Measurements from ENCODE around the gene NRCAM. TPM values are rescaled to one million over a fixed set of nuclear protein-coding genes. Genes with fewer than 3 reads are reported as not detected.

The NRCAM gene
- polyA plus RNA-seq, 3 donors: not detected

DNA sequence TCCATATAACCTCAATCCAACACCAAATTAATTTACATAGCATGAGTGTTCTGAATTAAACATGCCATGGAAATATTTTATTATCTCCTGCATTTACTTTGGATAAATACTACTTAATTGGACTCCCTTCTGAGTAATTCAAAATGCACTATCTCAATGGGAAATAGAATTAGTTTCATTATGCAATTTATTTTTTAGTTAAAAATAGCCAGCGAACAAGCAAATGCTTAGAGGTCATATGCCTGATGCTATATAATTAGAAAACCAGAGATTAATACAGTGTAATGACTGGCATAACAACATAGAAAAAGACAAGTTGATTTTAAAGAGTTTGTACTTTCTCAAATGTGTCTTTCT, 165.1 kb downstream of the NRCAM start:
- H3K27ac ChIP-seq (ENCODE audit: low read depth in 1 of 2, low read length in 2 of 2): no peak overlapping the region
- no peak for DNase-seq
- TF ChIP-seq, protein P1, sequence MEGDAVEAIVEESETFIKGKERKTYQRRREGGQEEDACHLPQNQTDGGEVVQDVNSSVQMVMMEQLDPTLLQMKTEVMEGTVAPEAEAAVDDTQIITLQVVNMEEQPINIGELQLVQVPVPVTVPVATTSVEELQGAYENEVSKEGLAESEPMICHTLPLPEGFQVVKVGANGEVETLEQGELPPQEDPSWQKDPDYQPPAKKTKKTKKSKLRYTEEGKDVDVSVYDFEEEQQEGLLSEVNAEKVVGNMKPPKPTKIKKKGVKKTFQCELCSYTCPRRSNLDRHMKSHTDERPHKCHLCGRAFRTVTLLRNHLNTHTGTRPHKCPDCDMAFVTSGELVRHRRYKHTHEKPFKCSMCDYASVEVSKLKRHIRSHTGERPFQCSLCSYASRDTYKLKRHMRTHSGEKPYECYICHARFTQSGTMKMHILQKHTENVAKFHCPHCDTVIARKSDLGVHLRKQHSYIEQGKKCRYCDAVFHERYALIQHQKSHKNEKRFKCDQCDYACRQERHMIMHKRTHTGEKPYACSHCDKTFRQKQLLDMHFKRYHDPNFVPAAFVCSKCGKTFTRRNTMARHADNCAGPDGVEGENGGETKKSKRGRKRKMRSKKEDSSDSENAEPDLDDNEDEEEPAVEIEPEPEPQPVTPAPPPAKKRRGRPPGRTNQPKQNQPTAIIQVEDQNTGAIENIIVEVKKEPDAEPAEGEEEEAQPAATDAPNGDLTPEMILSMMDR (IDR thresholded peaks at IDR 0.05): no peak
- intact Hi-C loops (cut with micrococcal nuclease): no loop called here
- H3K36me3 ChIP-seq (replicated peaks in 1 of 2; ENCODE audit: control insufficient read depth in 1 of 2, insufficient read depth in 2 of 2, low read length in 2 of 2): no peaks in the 10 kb centered on the region
- no peaks in the 10 kb centered on the region for H3K4me1 ChIP-seq (ENCODE audit: control insufficient read depth in 1 of 2, insufficient read depth in 2 of 2, low read length in 2 of 2)
- H3K4me3 ChIP-seq (replicated peaks in 1 of 3; ENCODE audit: low read depth in 2 of 3, low read length in 3 of 3): no peak overlapping the region
- Mint-ChIP-seq H3K4me1 (peaks cover 5% of the 10 kb centered on the region), H3K36me3 (no peaks in the 10 kb centered on the region), H3K27ac (no peak overlapping the region), H3K4me3 (no peak overlapping the region), H3K9me3 (peaks cover 0 to 3% (median 2%) of the 10 kb centered on the region in 7 donors), H3K27me3 (ENCODE audit: low read depth in 3 of 3) (peaks cover 0 to 3% (median 1%) of the 10 kb centered on the region in 3 donors)
- WGBS (ENCODE audit: insufficient coverage): no CpG with 5 or more reads among the region's 1 CpG
- H3K9me3 ChIP-seq (replicated peaks in 1 of 2; ENCODE audit: control insufficient read depth in 1 of 2, insufficient read depth in 1 of 2, low read length in 2 of 2): no peaks in the 10 kb centered on the region
- no peak overlapping the region for H3K9ac ChIP-seq (ENCODE audit: insufficient read depth, low read length, poor library complexity, severe bottlenecking)
- H4K20me1 ChIP-seq (ENCODE audit: insufficient read depth, low read length): no peaks in the 10 kb centered on the region
- H2AFZ ChIP-seq (ENCODE audit: insufficient read depth, low read depth, low read length, poor library complexity, severe bottlenecking): no peak overlapping the region
- no peaks in the 10 kb centered on the region for H3K27me3 ChIP-seq (ENCODE audit: control insufficient read depth in 2 of 2, insufficient read depth in 2 of 2, low read length in 2 of 2)
- H3K4me2 ChIP-seq (replicated peaks; ENCODE audit: extremely low read depth, low read length, poor library complexity, severe bottlenecking): no peak overlapping the region
- H3K79me2 ChIP-seq (ENCODE audit: insufficient read depth, low read length): no peaks in the 10 kb centered on the region

DNA sequence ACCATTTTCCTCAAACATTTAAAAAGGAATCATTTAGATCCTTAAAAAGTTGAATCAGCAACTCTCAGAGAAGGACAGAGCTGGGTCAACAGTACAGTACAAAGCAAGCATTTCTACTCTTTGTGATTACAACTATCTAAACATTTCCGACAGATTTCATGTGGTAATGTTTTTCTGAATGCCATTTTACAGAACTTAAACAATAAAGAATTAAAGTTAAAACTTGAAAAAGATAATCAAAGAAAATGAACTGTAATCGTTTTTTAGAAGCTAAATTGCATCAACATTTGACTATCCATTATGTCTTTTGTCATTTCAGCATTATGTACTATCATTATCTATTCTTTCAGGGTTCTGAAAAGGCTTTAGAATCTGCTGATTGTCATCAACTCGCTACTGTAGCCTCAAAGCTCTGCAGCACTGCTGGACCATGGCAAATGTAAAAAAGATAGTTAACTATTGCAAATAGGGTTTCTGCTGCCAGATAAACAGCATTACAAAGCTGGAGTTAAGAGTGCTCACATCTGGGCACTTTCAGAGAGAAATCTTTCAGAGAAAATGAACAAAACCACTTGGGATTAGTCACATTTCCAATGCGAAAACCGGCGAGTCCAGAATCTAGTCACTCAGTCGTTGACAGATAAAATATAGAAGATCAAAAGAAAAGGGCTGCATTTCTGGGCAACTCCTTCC, 165.6 kb downstream of the NRCAM start:
- intact Hi-C loops (cut with micrococcal nuclease): no loop called here
- Mint-ChIP-seq H3K4me1 (peaks cover 5% of the 10 kb centered on the region), H3K36me3 (no peaks in the 10 kb centered on the region), H3K27me3 (ENCODE audit: low read depth in 3 of 3) (peaks cover 0 to 3% (median 1%) of the 10 kb centered on the region in 3 donors), H3K27ac (no peak overlapping the region), H3K4me3 (no peak overlapping the region), H3K9me3 (peaks cover 0 to 3% (median 2%) of the 10 kb centered on the region in 7 donors)
- no CpG with 5 or more reads among the region's 7 CpGs for WGBS (ENCODE audit: insufficient coverage)
- no peaks in the 10 kb centered on the region for H3K79me2 ChIP-seq (ENCODE audit: insufficient read depth, low read length)
- no peak for DNase-seq
- no peaks in the 10 kb centered on the region for H4K20me1 ChIP-seq (ENCODE audit: insufficient read depth, low read length)
- no peak overlapping the region for H3K9ac ChIP-seq (ENCODE audit: insufficient read depth, low read length, poor library complexity, severe bottlenecking)
- no peaks in the 10 kb centered on the region for H3K9me3 ChIP-seq (replicated peaks in 1 of 2; ENCODE audit: control insufficient read depth in 1 of 2, insufficient read depth in 1 of 2, low read length in 2 of 2)
- no peak overlapping the region for H3K4me3 ChIP-seq (replicated peaks in 1 of 3; ENCODE audit: low read depth in 2 of 3, low read length in 3 of 3)
- H3K4me1 ChIP-seq (ENCODE audit: control insufficient read depth in 1 of 2, insufficient read depth in 2 of 2, low read length in 2 of 2): no peaks in the 10 kb centered on the region
- no peak overlapping the region for H3K4me2 ChIP-seq (replicated peaks; ENCODE audit: extremely low read depth, low read length, poor library complexity, severe bottlenecking)
- TF ChIP-seq, protein P1 (IDR thresholded peaks at IDR 0.05): no peak
- no peak overlapping the region for H2AFZ ChIP-seq (ENCODE audit: insufficient read depth, low read depth, low read length, poor library complexity, severe bottlenecking)
- H3K36me3 ChIP-seq (replicated peaks in 1 of 2; ENCODE audit: control insufficient read depth in 1 of 2, insufficient read depth in 2 of 2, low read length in 2 of 2): no peaks in the 10 kb centered on the region
- no peak overlapping the region for H3K27ac ChIP-seq (ENCODE audit: low read depth in 1 of 2, low read length in 2 of 2)
- H3K27me3 ChIP-seq (ENCODE audit: control insufficient read depth in 2 of 2, insufficient read depth in 2 of 2, low read length in 2 of 2): no peaks in the 10 kb centered on the region

Measured in CD14-positive monocyte (primary cell).